OCI-LY3 (cell line): Measurements from ENCODE around the gene TLCD1.

Experiments used
- CTCF ChIP-seq: fragments of 200-600, 300-600 bp; sonication (generic); IDR thresholded peaks from 2 replicates; pipeline ENCODE4 v1.5.1; 2014; ENCODE audit warnings: antibody characterized with exemption, low read length, low read depth
- EZH2phosphoT487 ChIP-seq: fragments of 200-600 bp; shearing (Covaris generic); IDR thresholded peaks from 2 replicates; pipeline ENCODE4 v1.6.1; 2018; ENCODE audit warnings: antibody characterized with exemption, mixed run types, low read depth

- TF ChIP-seq CTCF (no peak), EZH2phosphoT487 (no peak)
Observed at GRCh38 chr17:28698253-28698941, 27.6 kb downstream of the TLCD1 start.
